GM12892 (cell line): ENCODE measurements around the gene DUOXA2.

Experiments used
- POLR2A ChIP-seq: IDR thresholded peaks from 2 replicates; pipeline ENCODE4 v1.6.1; 2011; ENCODE audit warnings: low read depth, low read length, control low read depth
- POLR2AphosphoS5 ChIP-seq: IDR thresholded peaks from 2 replicates; pipeline ENCODE4 v1.6.1; 2011; ENCODE audit warnings: low read depth, low read length, control low read depth
- TAF1 ChIP-seq: IDR thresholded peaks from 2 replicates; pipeline ENCODE4 v1.6.1; 2011; ENCODE audit warnings: low read depth, mild to moderate bottlenecking, control low read depth, low read length, borderline replicate concordance

- TF ChIP-seq POLR2AphosphoS5 (no peak), POLR2A (no peak), TAF1 (no peak)
These were observed at the start of gene DUOXA2, which contains the start of gene DUOX2 for GRCh38 chr15:45114076-45114750.
